GM12865 (cell line): Measurements from ENCODE around the gene MTMR10.

Experiments used
- DNase-seq: peaks from one replicate; pipeline ENCODE4 v3.0.0; 2010; ENCODE audit warnings: low read depth
- H3K4me3 ChIP-seq: 2 replicates; pipeline ENCODE4 v1.5.1; 2011; ENCODE audit warnings: mild to moderate bottlenecking, low read depth, low read length, control low read depth
- CTCF ChIP-seq: IDR thresholded peaks from 2 replicates; pipeline ENCODE4 v1.5.1; 2011; ENCODE audit warnings: low read length, control low read depth, low read depth, inconsistent platforms; ENCODE audit not compliant: insufficient read depth; ENCODE audit errors: missing control alignments

The MTMR10 gene

GRCh38 chr15:30984118-30984517, 7.3 kb downstream of the MTMR10 start:
- no peak overlapping the region for H3K4me3 ChIP-seq
- no peak for DNase-seq
- no peak for TF ChIP-seq CTCF

GRCh38 chr15:30979457-30979856, 12.0 kb downstream of the MTMR10 start:
- DNase-seq, result no peak
- H3K4me3 ChIP-seq, result no peak overlapping the region
- no peak for TF ChIP-seq CTCF

GRCh38 chr15:30978328-30978727, 13.1 kb downstream of the MTMR10 start:
- DNase-seq, result no peak
- no peak for TF ChIP-seq CTCF
- H3K4me3 ChIP-seq, result no peak overlapping the region

GRCh38 chr15:30974112-30974511, 17.3 kb downstream of the MTMR10 start:
- H3K4me3 ChIP-seq, result no peak overlapping the region
- no peak for TF ChIP-seq CTCF
- no peak for DNase-seq

- no peak overlapping the region for H3K4me3 ChIP-seq
- TF ChIP-seq CTCF, result no peak
- DNase-seq, result no peak
Observed at GRCh38 chr15:30973379-30973778, 18.0 kb downstream of the MTMR10 start.

- no peak overlapping the region for H3K4me3 ChIP-seq
- no peak for TF ChIP-seq CTCF
- DNase-seq, result no peak
Observed at GRCh38 chr15:30969724-30970123, 21.7 kb downstream of the MTMR10 start.

GRCh38 chr15:30963681-30964080, 27.7 kb downstream of the MTMR10 start:
- DNase-seq, result no peak
- H3K4me3 ChIP-seq, result no peak overlapping the region
- no peak for TF ChIP-seq CTCF
